ENCODE measurements around the gene GABPA. TPM values are rescaled to one million over a fixed set of nuclear protein-coding genes. Genes with fewer than 3 reads are reported as not detected.

Gene GABPA
- total RNA-seq, 2 experiments from 2014 or later, result 23.5 to 23.6 TPM

DNA sequence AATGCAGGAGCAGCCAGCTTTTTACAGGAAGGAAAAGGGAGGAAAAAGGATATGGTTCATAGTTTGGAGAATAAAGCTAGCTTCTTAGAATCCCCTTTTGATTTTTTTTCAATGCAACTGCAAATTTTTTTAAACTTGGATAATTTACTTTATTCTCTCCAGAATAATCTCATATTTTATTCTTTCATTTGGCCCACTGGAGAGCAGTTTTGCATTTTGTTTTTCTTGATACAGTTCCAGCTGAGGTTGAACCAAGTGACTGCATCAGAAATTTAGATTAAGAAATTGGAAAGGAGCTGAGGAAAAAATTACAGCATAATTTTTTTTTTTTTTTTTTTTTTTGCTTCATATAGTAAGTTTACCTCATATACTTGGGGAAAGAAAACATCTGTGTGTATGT lies 22.8 kb downstream of the GABPA start:
- Mint-ChIP-seq H3K27ac (no peak overlapping the region), H3K27me3 (no peaks in the 10 kb centered on the region), H3K4me1 (ENCODE audit: low read depth) (peaks cover 17% of the 10 kb centered on the region), H3K36me3 (ENCODE audit: low read depth) (peaks cover 95% of the 10 kb centered on the region), H3K9me3 (no peaks in the 10 kb centered on the region), H3K4me3 (no peak overlapping the region)
- Histone ChIP-seq H3K4me1 (ENCODE audit: insufficient read depth, low read length) (no peaks in the 10 kb centered on the region), H3K27ac (ENCODE audit: low read depth in 1 of 2, low read length in 2 of 2) (no peak overlapping the region), H3K4me3 (ENCODE audit: low read length) (no peak overlapping the region), H3K9me3 (ENCODE audit: control insufficient read depth in 1 of 2, insufficient read depth in 1 of 2, low read length in 2 of 2) (no peaks in the 10 kb centered on the region), H3K36me3 (ENCODE audit: insufficient read depth, low read length) (peaks cover 80% of the 10 kb centered on the region), H3K27me3 (ENCODE audit: control insufficient read depth in 1 of 2, insufficient read depth in 2 of 2, low read length in 2 of 2) (no peaks in the 10 kb centered on the region)
- POLR2A ChIA-PET, result interaction anchor here (1.1 to 1.2 kb wide), 2 partner anchors 21 to 23 kb away, joined by 3 to 4 read pairs; partner anchors contain the start of genes ATP5PF and GABPA
- DNase-seq, result no peak
- no peak for TF ChIP-seq CTCF (IDR thresholded peaks at IDR 0.05)
- ATAC-seq (ENCODE audit: poor library complexity), result no peak
- CTCF ChIA-PET, result interaction anchor here (0.6 to 1.3 kb wide), 3 partner anchors 12 to 421 kb away, joined by 3 to 5 read pairs (median 3); no protein-coding TSS in a partner anchor
- intact Hi-C loops (cut with DNase I, micrococcal nuclease), result no loop called here

DNA sequence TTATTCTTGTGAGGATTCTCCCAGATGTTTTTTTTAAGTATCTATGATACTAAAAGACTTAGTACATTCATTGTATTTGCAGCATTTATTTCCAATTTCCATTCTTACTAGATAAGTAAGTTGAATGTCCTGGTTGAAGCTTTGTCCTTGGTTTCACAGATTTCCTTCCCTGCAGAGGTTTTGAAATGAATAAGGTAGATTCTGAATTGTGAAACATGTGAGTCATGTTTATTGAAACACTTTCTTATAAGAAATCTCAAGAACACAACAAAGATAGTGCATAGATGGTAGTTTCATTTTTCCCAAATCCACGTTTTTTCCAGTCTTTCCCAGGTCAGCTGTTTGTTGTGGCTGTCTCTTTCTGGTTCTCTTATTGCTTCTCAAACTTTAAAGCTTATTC lies 24.8 kb downstream of the GABPA start:
- peaks cover 86% of the 10 kb centered on the region for H3K36me3 ChIP-seq (ENCODE audit: insufficient read depth, low read length)
- no peaks in the 10 kb centered on the region for H3K27me3 ChIP-seq (ENCODE audit: control insufficient read depth in 1 of 2, insufficient read depth in 2 of 2, low read length in 2 of 2)
- H3K27ac ChIP-seq (ENCODE audit: low read depth in 1 of 2, low read length in 2 of 2), result no peak overlapping the region
- DNase-seq (no peak), ATAC-seq (ENCODE audit: poor library complexity) (no peak)
- CTCF ChIA-PET, result no interaction called here
- no peaks in the 10 kb centered on the region for H3K9me3 ChIP-seq (ENCODE audit: control insufficient read depth in 1 of 2, insufficient read depth in 1 of 2, low read length in 2 of 2)
- H3K36me3 Mint-ChIP-seq (ENCODE audit: low read depth), result peaks cover 96% of the 10 kb centered on the region
- H3K27me3 Mint-ChIP-seq, result no peaks in the 10 kb centered on the region
- POLR2A ChIA-PET, result no interaction called here
- H3K9me3 Mint-ChIP-seq, result no peaks in the 10 kb centered on the region
- H3K4me3 Mint-ChIP-seq, result no peak overlapping the region
- no peaks in the 10 kb centered on the region for H3K4me1 ChIP-seq (ENCODE audit: insufficient read depth, low read length)
- no peak overlapping the region for H3K4me3 ChIP-seq (ENCODE audit: low read length)
- H3K4me1 Mint-ChIP-seq (ENCODE audit: low read depth), result peaks cover 17% of the 10 kb centered on the region
- no peak overlapping the region for H3K27ac Mint-ChIP-seq
- TF ChIP-seq CTCF (IDR thresholded peaks at IDR 0.05), result no peak
- intact Hi-C loops (cut with DNase I, micrococcal nuclease), result no loop called here

DNA sequence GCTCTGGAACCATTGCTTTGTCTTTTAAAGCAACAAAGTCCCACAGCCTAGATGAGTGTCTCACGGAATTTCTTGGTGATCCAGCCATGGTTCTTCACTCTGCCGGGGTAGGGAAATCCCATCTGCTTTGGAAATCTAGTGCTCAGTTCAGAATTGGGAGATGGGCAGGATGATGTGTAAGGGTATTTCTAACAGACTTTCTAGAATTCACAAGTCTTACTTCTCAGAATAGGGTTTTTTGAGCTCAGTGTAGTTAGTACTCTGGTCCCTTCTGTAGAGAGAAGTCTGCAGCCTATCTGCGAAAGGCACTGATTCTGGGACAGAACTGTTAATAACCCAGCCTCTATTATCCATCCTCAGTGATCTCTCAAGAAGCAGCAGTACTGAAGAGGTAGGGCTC lies 25.3 kb downstream of the GABPA start:
- DNase-seq (no peak), ATAC-seq (ENCODE audit: poor library complexity) (no peak)
- intact Hi-C loops (cut with DNase I, micrococcal nuclease), result no loop called here
- H3K27me3 Mint-ChIP-seq, result no peaks in the 10 kb centered on the region
- H3K36me3 Mint-ChIP-seq (ENCODE audit: low read depth), result peaks cover 96% of the 10 kb centered on the region
- Histone ChIP-seq H3K9me3 (ENCODE audit: control insufficient read depth in 1 of 2, insufficient read depth in 1 of 2, low read length in 2 of 2) (no peaks in the 10 kb centered on the region), H3K36me3 (ENCODE audit: insufficient read depth, low read length) (peaks cover 85% of the 10 kb centered on the region), H3K27ac (ENCODE audit: low read depth in 1 of 2, low read length in 2 of 2) (no peak overlapping the region), H3K4me1 (ENCODE audit: insufficient read depth, low read length) (no peaks in the 10 kb centered on the region), H3K27me3 (ENCODE audit: control insufficient read depth in 1 of 2, insufficient read depth in 2 of 2, low read length in 2 of 2) (no peaks in the 10 kb centered on the region), H3K4me3 (ENCODE audit: low read length) (no peak overlapping the region)
- H3K4me3 Mint-ChIP-seq, result no peak overlapping the region
- H3K9me3 Mint-ChIP-seq, result no peaks in the 10 kb centered on the region
- no peak for TF ChIP-seq CTCF (IDR thresholded peaks at IDR 0.05)
- H3K4me1 Mint-ChIP-seq (ENCODE audit: low read depth), result peaks cover 16% of the 10 kb centered on the region
- POLR2A ChIA-PET, result no interaction called here
- CTCF ChIA-PET, result no interaction called here
- H3K27ac Mint-ChIP-seq, result no peak overlapping the region

Data from CD4-positive, alpha-beta T cell (primary cell).